Choroid plexus epithelial cell (primary cell): ENCODE measurements around the gene ZNF735.
"Not testable (repeated sequence)": the region's sequence is repeated elsewhere in the genome, so short reads cannot be mapped to it uniquely, and the experiment has no call there.

Experiments
- DNase-seq: peaks from one replicate; pipeline ENCODE4 v3.0.0-alpha.2; 2010; ENCODE audit warnings: low read depth
- H3K4me3 ChIP-seq: 2 replicates; pipeline ENCODE4 v1.5.1; 2011; ENCODE audit warnings: low read depth, mild to moderate bottlenecking, control low read depth, low read length, moderate library complexity
- CTCF ChIP-seq: conservative IDR thresholded peaks from 2 replicates; pipeline ENCODE4 v1.5.1; 2011; ENCODE audit warnings: low read depth, mild to moderate bottlenecking, control low read depth, inconsistent platforms, low read length, moderate library complexity

The ZNF735 gene

GRCh38 chr7:64206903-64207302, at the start of gene ZNF735:
ZNF735 (plus strand) TSS chr7:64207203; CDS start chr7:64207203, 0 bp downstream.
- no peak for DNase-seq
- H3K4me3 ChIP-seq: no peak within 1 kb of the TSS
- no peak for TF ChIP-seq CTCF

- not testable (repeated sequence) for H3K4me3 ChIP-seq, DNase-seq
Observed at GRCh38 chr7:64170974-64171373, 36.0 kb upstream of the ZNF735 start.

DNA sequence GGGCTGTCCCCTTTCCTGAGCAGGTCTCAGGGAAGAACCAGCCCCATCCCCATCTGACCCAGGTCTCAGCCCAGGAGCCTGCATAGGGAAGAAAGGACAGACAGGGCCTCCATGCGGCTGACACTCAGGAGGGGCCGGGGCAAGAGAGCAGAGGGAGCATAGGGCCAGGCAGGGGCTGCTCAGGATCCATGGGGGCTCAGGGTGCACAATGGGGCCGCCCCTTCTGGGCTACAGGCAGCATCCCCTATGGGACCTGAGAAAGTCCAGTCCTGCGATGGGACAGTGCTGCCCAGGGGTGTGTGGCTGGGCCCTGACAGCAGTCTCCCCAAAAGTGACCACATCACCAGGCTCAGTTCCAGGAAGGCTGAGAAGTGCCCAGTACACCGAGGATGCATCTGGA, 32.7 kb upstream of the ZNF735 start:
- no peak for TF ChIP-seq CTCF
- DNase-seq: no peak
- no peak overlapping the region for H3K4me3 ChIP-seq

DNA sequence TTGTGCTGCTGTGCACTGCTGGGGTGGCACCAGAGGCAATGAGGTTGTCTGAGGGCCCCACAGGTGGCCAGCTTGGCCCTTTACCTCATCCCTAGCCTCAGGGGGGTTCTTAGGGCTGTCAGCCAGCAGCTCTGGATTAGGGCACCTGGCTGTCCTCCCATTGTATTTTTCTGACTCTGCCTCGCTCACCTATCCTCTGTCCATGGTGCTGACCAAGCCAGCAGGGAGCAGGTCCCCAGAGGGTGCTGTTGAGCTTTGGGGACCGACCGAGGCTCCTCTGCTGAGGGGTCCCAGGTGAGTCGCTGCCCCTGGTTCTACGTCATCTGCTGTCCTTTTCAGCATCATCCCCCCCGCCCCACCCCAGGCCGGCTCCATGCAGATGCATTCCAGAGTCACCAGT, 32.1 kb upstream of the ZNF735 start:
- TF ChIP-seq CTCF: no peak
- DNase-seq: no peak
- H3K4me3 ChIP-seq: no peak overlapping the region

DNA sequence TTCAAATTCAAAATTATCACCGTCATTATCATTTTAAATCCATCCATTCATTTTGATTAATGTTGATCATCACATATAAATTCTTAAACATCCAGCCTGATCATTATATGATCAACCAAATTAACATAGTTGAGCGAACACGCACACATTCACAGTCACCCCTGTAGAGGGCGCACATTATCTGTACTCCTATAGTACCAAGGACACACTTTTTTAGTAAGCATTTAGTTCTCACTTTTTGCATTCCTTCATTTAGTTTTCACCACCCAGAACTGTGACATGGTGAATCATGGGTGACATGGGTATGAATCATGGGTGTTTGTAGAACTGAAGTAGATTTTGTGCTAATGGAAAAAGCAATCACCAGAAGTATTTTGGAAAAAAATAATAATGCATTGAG, 26.0 kb upstream of the ZNF735 start:
- TF ChIP-seq CTCF: peak; percentile 17
- H3K4me3 ChIP-seq: no peak overlapping the region
- peak; percentile 5 for DNase-seq

DNA sequence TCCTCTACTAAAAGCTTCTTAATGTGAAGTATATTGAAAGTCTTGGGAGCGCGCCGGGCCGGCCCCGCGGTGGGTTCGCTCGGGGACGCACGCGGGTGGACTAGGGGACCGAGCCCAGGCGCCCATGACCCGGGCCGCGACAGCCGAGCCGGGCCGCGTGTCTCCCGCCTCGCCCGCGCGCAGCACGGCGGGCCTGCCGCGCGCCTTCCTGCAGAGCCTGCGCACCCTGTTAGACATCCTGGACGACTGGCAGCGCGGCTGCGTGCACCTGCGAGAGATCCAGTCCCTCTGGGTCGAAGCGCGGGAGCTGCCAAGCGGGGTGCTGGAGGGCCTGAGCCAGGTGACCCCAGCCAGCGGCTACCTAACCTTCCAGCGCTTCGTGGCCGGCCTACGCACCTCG, 25.4 kb upstream of the ZNF735 start:
- no peak overlapping the region for H3K4me3 ChIP-seq
- DNase-seq: no peak
- TF ChIP-seq CTCF: no peak

DNA sequence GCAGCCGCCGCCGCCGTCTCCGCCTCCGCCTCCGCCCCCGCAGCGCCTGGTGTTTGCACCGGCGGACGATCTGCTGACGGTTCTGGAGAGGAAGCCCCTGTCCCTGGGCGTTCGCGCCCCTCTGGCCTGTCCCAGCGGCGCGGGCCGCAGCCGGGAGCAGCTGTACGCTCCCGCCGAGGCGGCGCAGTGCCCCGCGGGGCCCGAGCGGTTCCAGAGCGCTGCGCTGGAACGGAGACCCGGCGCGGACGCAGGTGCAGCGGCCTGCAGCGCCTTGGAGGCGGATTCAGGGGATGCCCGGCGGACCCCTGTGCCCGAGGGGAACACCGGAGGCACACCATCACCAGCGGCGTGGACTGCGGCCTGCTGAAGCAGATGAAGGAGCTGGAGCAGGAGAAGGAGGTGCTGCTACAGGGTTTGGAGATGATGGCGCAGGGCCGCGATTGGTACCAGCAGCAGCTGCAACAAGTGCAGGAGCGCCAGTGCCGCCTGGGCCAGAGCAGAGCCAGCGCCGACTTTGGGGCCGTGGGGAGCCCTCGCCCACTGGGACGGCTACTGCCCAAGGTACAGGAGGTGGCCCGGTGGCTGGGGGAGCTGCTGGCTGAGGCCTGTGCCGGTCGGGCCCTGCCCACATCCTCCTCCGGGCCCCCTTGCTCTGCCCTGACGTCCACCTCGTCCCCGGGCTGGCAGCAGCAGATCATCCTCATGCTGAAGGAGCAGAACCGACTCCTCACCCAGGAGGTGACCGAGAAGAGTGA, 24.8 kb upstream of the ZNF735 start:
- no peak for TF ChIP-seq CTCF
- H3K4me3 ChIP-seq: no peak overlapping the region
- DNase-seq: no peak
